HG02840 (cell line): ENCODE measurements around the gene SLC29A4.
"Not testable (repeated sequence)": the region's sequence is repeated elsewhere in the genome, so short reads cannot be mapped to it uniquely, and the experiment has no call there.

Experiments used
- ATAC-seq: cut with Tn5 transposase; IDR thresholded peaks from one replicate; pipeline ENCODE4 v1.9.1; 2021; ENCODE audit warnings: mild to moderate bottlenecking, moderate library complexity, moderate number of reproducible peaks; ENCODE audit not compliant: unreplicated experiment, low FRiP score

Gene SLC29A4

GRCh38 chr7:5320391-5320790, 37.6 kb downstream of the SLC29A4 start:
- ATAC-seq, result no peak

- no peak for ATAC-seq
Measured at GRCh38 chr7:5320802-5321396, 38.2 kb downstream of the SLC29A4 start.

- no peak for ATAC-seq
Measured at GRCh38 chr7:5322621-5323410, 40.1 kb downstream of the SLC29A4 start.

GRCh38 chr7:5323800-5324781, 41.3 kb downstream of the SLC29A4 start:
- not testable (repeated sequence) for ATAC-seq

GRCh38 chr7:5324961-5325360, 42.2 kb downstream of the SLC29A4 start:
- ATAC-seq, result no peak

DNA sequence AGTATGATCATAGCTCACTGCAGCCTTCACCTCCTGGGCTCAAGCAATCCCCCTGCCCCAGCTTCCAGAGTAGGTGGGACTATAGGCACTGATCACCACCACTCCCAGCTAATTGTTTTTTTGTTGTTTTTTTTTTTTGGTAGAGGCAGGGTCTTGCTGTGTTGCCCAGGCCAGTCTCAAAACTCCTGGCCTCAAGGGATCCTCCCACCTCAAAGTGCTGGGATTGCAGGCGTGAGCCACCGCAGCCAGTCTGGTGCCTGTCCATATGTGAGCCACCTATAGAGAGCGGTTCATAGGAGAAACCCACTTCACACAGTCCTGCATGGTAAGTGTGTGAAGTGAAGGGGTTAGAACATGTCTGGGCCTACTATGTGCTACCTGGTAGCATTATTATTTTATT, 47.5 kb downstream of the SLC29A4 start:
- no peak for ATAC-seq

DNA sequence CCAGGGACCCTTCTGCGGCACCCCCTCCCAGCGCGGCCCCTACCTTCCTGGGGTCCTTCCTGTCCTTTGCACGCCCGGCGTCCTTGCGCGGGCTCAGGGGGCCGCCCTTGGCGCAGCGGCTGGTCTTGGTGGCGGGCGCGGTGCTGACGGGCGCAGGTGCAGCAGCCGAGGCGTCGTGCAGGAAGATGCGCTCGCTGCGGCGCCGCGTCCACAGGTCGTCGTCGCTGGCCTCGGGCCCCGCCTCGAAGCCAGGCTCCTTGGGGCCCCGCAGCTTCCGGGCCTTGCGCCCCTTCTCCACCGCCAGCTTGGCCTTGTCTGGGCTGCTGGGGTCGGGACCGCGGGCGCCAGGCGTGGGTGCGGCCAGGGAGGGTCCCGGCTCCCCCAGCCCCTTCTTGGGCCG, 49.8 kb downstream of the SLC29A4 start:
- ATAC-seq, result no peak

- no peak for ATAC-seq
Measured at GRCh38 chr7:5333121-5334045, 50.6 kb downstream of the SLC29A4 start.

DNA sequence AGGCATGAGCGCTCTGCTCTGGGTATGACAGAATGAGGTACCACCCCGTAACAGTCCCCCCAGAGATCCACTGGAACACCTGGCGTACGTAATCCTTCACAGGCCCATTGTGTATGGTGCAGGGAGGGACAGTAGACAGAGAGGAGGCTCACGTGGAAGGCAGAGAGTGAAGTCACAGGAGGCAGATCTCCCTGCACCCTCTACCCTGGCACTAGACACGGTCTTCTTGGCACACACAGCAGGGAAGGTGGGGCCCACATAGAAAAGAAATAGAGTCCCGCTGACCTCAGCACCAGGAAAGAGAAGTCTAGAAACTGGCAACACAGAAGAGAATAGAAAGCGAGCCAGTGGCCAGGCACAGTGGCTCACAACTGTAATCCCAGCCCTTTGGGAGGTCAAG, 51.9 kb downstream of the SLC29A4 start:
- no peak for ATAC-seq

DNA sequence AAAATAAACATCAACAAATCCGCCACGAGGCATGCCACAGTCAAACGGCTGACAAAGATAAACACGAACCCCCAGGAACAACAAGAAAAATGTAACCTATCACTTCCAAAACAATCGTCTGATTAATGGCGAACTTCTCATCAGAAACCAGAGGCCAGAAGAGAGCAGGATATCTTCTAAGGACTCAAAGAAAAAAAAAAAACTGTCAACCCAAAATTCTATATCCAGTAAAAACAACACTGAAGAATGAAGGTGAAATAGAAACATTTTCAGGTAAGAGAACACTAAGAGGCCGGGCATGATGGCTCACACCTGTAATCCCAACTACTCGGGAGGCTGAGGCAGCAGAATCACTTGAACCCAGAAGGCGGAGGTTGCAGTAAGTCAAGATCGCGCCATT, 54.3 kb downstream of the SLC29A4 start:
- ATAC-seq, result no peak

GRCh38 chr7:5339955-5340354, 57.2 kb downstream of the SLC29A4 start:
- no peak for ATAC-seq

- no peak for ATAC-seq
Measured at GRCh38 chr7:5342631-5343030, 59.9 kb downstream of the SLC29A4 start.

- ATAC-seq, result no peak
Measured at GRCh38 chr7:5343884-5344283, 61.1 kb downstream of the SLC29A4 start.

GRCh38 chr7:5344342-5344741, 61.6 kb downstream of the SLC29A4 start:
- ATAC-seq, result no peak

GRCh38 chr7:5345171-5345570, 62.4 kb downstream of the SLC29A4 start:
- ATAC-seq, result no peak

- ATAC-seq, result no peak
Measured at GRCh38 chr7:5345671-5346070, 62.9 kb downstream of the SLC29A4 start.

- no peak for ATAC-seq
Measured at GRCh38 chr7:5348134-5349004, 65.6 kb downstream of the SLC29A4 start.

GRCh38 chr7:5349005-5349380, 66.2 kb downstream of the SLC29A4 start:
- no peak for ATAC-seq
